Brain microvascular endothelial cell (primary cell): Measurements from ENCODE around the gene B4GALT5.
"Not testable (repeated sequence)": the region's sequence is repeated elsewhere in the genome, so short reads cannot be mapped to it uniquely, and the experiment has no call there.

Experiments
- DNase-seq: peaks from one replicate; pipeline ENCODE4 v3.0.0-alpha.2; 2020
- H3K27ac ChIP-seq: fragments of 250-450 bp; sonication (Bioruptor Pico); 2 replicates; pipeline ENCODE4 v1.5.1; 2020; ENCODE audit warnings: mild to moderate bottlenecking, moderate library complexity
- H3K27me3 ChIP-seq: fragments of 250-450 bp; sonication (Bioruptor Pico); replicated peaks from 2 replicates; pipeline ENCODE4 v1.5.1; 2020; ENCODE audit warnings: mild to moderate bottlenecking
- H3K36me3 ChIP-seq: fragments of 250-450 bp; sonication (Bioruptor Pico); replicated peaks from 2 replicates; pipeline ENCODE4 v1.5.1; 2020; ENCODE audit warnings: mild to moderate bottlenecking
- H3K4me3 ChIP-seq: 2 replicates; pipeline ENCODE4 v1.5.1; 2011; ENCODE audit warnings: low read depth, mild to moderate bottlenecking, control low read depth, low read length, moderate library complexity
- CTCF ChIP-seq: IDR thresholded peaks from 2 replicates; pipeline ENCODE4 v1.5.1; 2011; ENCODE audit warnings: low read depth, mild to moderate bottlenecking, moderate library complexity, low read length, control low read depth, inconsistent platforms; ENCODE audit errors: missing control alignments
- in situ Hi-C: cut with HindIII; loops from 2 replicates; pipeline ENCODE4 v1.10.0; 2017; ENCODE audit warnings: low sequenced_read_pairs, low pct_ligation_motif_present

B4GALT5 gene

GRCh38 chr20:49629606-49630005 is 84.1 kb downstream of the B4GALT5 start:
- peaks cover 2% of the 10 kb centered on the region for H3K36me3 ChIP-seq
- DNase-seq, result no peak
- no peak for TF ChIP-seq CTCF
- in situ Hi-C loops, result no loop called here
- H3K27ac ChIP-seq, result no peak overlapping the region
- H3K4me3 ChIP-seq, result no peak overlapping the region
- H3K27me3 ChIP-seq, result no peaks in the 10 kb centered on the region

GRCh38 chr20:49628280-49628679 is 85.4 kb downstream of the B4GALT5 start:
- in situ Hi-C loops, H3K27me3 ChIP-seq, DNase-seq, H3K4me3 ChIP-seq, H3K27ac ChIP-seq, H3K36me3 ChIP-seq: not testable (repeated sequence)

GRCh38 chr20:49627329-49627761 is 86.3 kb downstream of the B4GALT5 start:
- DNase-seq, result no peak
- TF ChIP-seq CTCF, result no peak
- in situ Hi-C loops, result no loop called here
- H3K27ac ChIP-seq, result no peak overlapping the region
- no peaks in the 10 kb centered on the region for H3K27me3 ChIP-seq
- H3K36me3 ChIP-seq, result no peaks in the 10 kb centered on the region
- H3K4me3 ChIP-seq, result no peak overlapping the region

- H3K36me3 ChIP-seq, DNase-seq, H3K4me3 ChIP-seq, H3K27me3 ChIP-seq, H3K27ac ChIP-seq, in situ Hi-C loops: not testable (repeated sequence)
These were observed 88.7 kb downstream of the B4GALT5 start for GRCh38 chr20:49624988-49625387.

- no peaks in the 10 kb centered on the region for H3K36me3 ChIP-seq
- H3K27ac ChIP-seq, result no peak overlapping the region
- H3K4me3 ChIP-seq, result no peak overlapping the region
- DNase-seq, result no peak
- no peaks in the 10 kb centered on the region for H3K27me3 ChIP-seq
- in situ Hi-C loops, result no loop called here
- no peak for TF ChIP-seq CTCF
These were observed 89.4 kb downstream of the B4GALT5 start for GRCh38 chr20:49624317-49624716.

GRCh38 chr20:49622243-49622642 is 91.4 kb downstream of the B4GALT5 start:
- DNase-seq, result no peak
- no peak overlapping the region for H3K4me3 ChIP-seq
- no peak for TF ChIP-seq CTCF
- H3K27me3 ChIP-seq, result no peaks in the 10 kb centered on the region
- in situ Hi-C loops, result no loop called here
- H3K27ac ChIP-seq, result no peak overlapping the region
- H3K36me3 ChIP-seq, result no peaks in the 10 kb centered on the region

GRCh38 chr20:49620364-49621240 is 93.1 kb downstream of the B4GALT5 start:
- H3K27me3 ChIP-seq, result no peaks in the 10 kb centered on the region
- H3K27ac ChIP-seq, result no peak overlapping the region
- DNase-seq, result no peak
- no peak overlapping the region for H3K4me3 ChIP-seq
- H3K36me3 ChIP-seq, result no peaks in the 10 kb centered on the region
- TF ChIP-seq CTCF, result no peak
- in situ Hi-C loops, result no loop called here
